ENCODE measurements around the gene CHDH.

Gene CHDH

GRCh38 chr3:53823026-53823955, 22.9 kb downstream of the CHDH start:
- no peaks in the 10 kb centered on the region for H3K36me3 ChIP-seq (ENCODE audit: insufficient read depth, low read length)
- TF ChIP-seq CTCF (IDR thresholded peaks at IDR 0.05; ENCODE audit: low read length) (no peak), EZH2 (IDR thresholded peaks at IDR 0.05; ENCODE audit: borderline replicate concordance, low read length) (no peak)

GRCh38 chr3:53822331-53822741, 23.9 kb downstream of the CHDH start:
- H3K27ac ChIP-seq (ENCODE audit: low read depth, low read length, poor library complexity, severe bottlenecking), result no peak overlapping the region
- H3K9ac ChIP-seq (ENCODE audit: low read length), result no peak overlapping the region
- no peak for TF ChIP-seq CTCF (IDR thresholded peaks at IDR 0.05; ENCODE audit: low read length)
- no peak for TF ChIP-seq EZH2 (IDR thresholded peaks at IDR 0.05; ENCODE audit: borderline replicate concordance, low read length)
- H3K9me2 ChIP-seq (ENCODE audit: low read depth, low read length), result no peaks in the 10 kb centered on the region
- no peaks in the 10 kb centered on the region for H3K9me3 ChIP-seq (ENCODE audit: low read length)
- no peaks in the 10 kb centered on the region for H4K20me1 ChIP-seq (ENCODE audit: insufficient read depth, low read length)
- H3K4me2 ChIP-seq (ENCODE audit: low read length), result no peak overlapping the region
- H3K4me3 ChIP-seq (ENCODE audit: low read depth, low read length, poor library complexity, severe bottlenecking), result no peak overlapping the region
- H3K4me1 ChIP-seq (ENCODE audit: insufficient read depth, low read length, severe bottlenecking), result no peaks in the 10 kb centered on the region
- H3K27me3 ChIP-seq (ENCODE audit: insufficient read depth, low read length), result no peaks in the 10 kb centered on the region
- no peaks in the 10 kb centered on the region for H3K79me2 ChIP-seq (ENCODE audit: insufficient read depth, low read length)
- no peaks in the 10 kb centered on the region for H3F3A ChIP-seq (ENCODE audit: insufficient read depth, low read length)
- H2AFZ ChIP-seq (ENCODE audit: low read length), result no peak overlapping the region
- H3K36me3 ChIP-seq (ENCODE audit: insufficient read depth, low read length), result no peaks in the 10 kb centered on the region

More at GRCh38 chr3:53823026-53823955, 22.9 kb downstream of the CHDH start:
- Histone ChIP-seq H3K9me3 (ENCODE audit: low read length) (no peaks in the 10 kb centered on the region), H3K9ac (ENCODE audit: low read length) (no peak overlapping the region), H3K27ac (ENCODE audit: low read depth, low read length, poor library complexity, severe bottlenecking) (no peak overlapping the region), H3K27me3 (ENCODE audit: insufficient read depth, low read length) (no peaks in the 10 kb centered on the region), H3K4me1 (ENCODE audit: insufficient read depth, low read length, severe bottlenecking) (no peaks in the 10 kb centered on the region), H3K9me2 (ENCODE audit: low read depth, low read length) (no peaks in the 10 kb centered on the region), H3K4me3 (ENCODE audit: low read depth, low read length, poor library complexity, severe bottlenecking) (no peak overlapping the region), H2AFZ (ENCODE audit: low read length) (no peak overlapping the region), H3K79me2 (ENCODE audit: insufficient read depth, low read length) (no peaks in the 10 kb centered on the region), H4K20me1 (ENCODE audit: insufficient read depth, low read length) (no peaks in the 10 kb centered on the region), H3F3A (ENCODE audit: insufficient read depth, low read length) (no peaks in the 10 kb centered on the region), H3K4me2 (ENCODE audit: low read length) (no peak overlapping the region)

- Histone ChIP-seq H3K4me3 (ENCODE audit: low read depth, low read length, poor library complexity, severe bottlenecking) (no peak overlapping the region), H3K27me3 (ENCODE audit: insufficient read depth, low read length) (no peaks in the 10 kb centered on the region)
Measured at GRCh38 chr3:53821631-53822121, 24.5 kb downstream of the CHDH start.

More at GRCh38 chr3:53821631-53822121, 24.5 kb downstream of the CHDH start:
- H3K4me2 ChIP-seq (ENCODE audit: low read length), result no peak overlapping the region
- H3K9me2 ChIP-seq (ENCODE audit: low read depth, low read length), result no peaks in the 10 kb centered on the region
- H4K20me1 ChIP-seq (ENCODE audit: insufficient read depth, low read length), result no peaks in the 10 kb centered on the region
- H2AFZ ChIP-seq (ENCODE audit: low read length), result no peak overlapping the region
- no peak for TF ChIP-seq EZH2 (IDR thresholded peaks at IDR 0.05; ENCODE audit: borderline replicate concordance, low read length)
- TF ChIP-seq CTCF (IDR thresholded peaks at IDR 0.05; ENCODE audit: low read length), result no peak
- H3F3A ChIP-seq (ENCODE audit: insufficient read depth, low read length), result no peaks in the 10 kb centered on the region
- no peaks in the 10 kb centered on the region for H3K4me1 ChIP-seq (ENCODE audit: insufficient read depth, low read length, severe bottlenecking)
- H3K9me3 ChIP-seq (ENCODE audit: low read length), result no peaks in the 10 kb centered on the region
- no peaks in the 10 kb centered on the region for H3K79me2 ChIP-seq (ENCODE audit: insufficient read depth, low read length)
- no peak overlapping the region for H3K9ac ChIP-seq (ENCODE audit: low read length)
- no peaks in the 10 kb centered on the region for H3K36me3 ChIP-seq (ENCODE audit: insufficient read depth, low read length)
- no peak overlapping the region for H3K27ac ChIP-seq (ENCODE audit: low read depth, low read length, poor library complexity, severe bottlenecking)
